GM12878 (cell line): ENCODE results near the gene CARS2. TPM values are rescaled to one million over a fixed set of nuclear protein-coding genes. Genes with fewer than 3 reads are reported as not detected.

ENCODE experiments used
- ATAC-seq: fragments of 200-7000 bp; cut with Tn5 transposase; 3 replicates; pipeline ENCODE4 v1.9.1; 2020; ENCODE audit warnings: mild to moderate bottlenecking, moderate library complexity
- BruUV-seq: library from RNA; stranded (reverse); fragments of 400-500 nt; replicated peaks from 2 replicates; lab custom pipeline; 2021; lab: Mats Ljungman, UMichigan
- CTCF ChIA-PET: fragments of 300-600 bp; sonication (Branson Sonifier 250); formaldehyde crosslinking; extraction: SDS; loops from one replicate; lab custom pipeline; 2021; ENCODE audit warnings: inconsistent platforms; lab: Yijun Ruan, JAX
- POLR2A ChIA-PET: fragments of 350-600 bp; formaldehyde crosslinking; extraction: SDS; loops from one replicate; lab custom pipeline; 2021; ENCODE audit warnings: inconsistent platforms; lab: Charles Lee
- RAD21 ChIA-PET: fragments of 300-600 bp; sonication (Branson Sonifier 250); formaldehyde crosslinking; loops from one replicate; lab custom pipeline; 2023; ENCODE audit warnings: antibody characterized with exemption; ENCODE audit not compliant: unreplicated experiment; lab: Charles Lee
- SMC1A ChIA-PET: fragments of 300-600 bp; sonication (Branson Sonifier 250); formaldehyde crosslinking; loops from one replicate; lab custom pipeline; 2023; ENCODE audit not compliant: unreplicated experiment, uncharacterized antibody; lab: Charles Lee
- DNase-seq: peaks from one replicate; pipeline ENCODE4 v3.0.0-alpha.2; 2011; ENCODE audit warnings: low read depth, low spot score
- FAIRE-seq: peaks from 3 replicates; lab custom pipeline; 2011; peaks lifted over from hg19 to GRCh38; lab: Jason Lieb, UNC
- H2AFZ ChIP-seq: 2 replicates; pipeline ENCODE4 v1.6.0; 2011; ENCODE audit warnings: low read depth, low read length, control low read depth; ENCODE audit not compliant: control insufficient read depth
- H3K27ac ChIP-seq: 2 replicates; pipeline ENCODE4 v1.5.1; 2011; ENCODE audit warnings: control low read depth; ENCODE audit not compliant: control insufficient read depth, insufficient read depth
- H3K27me3 ChIP-seq, 2 experiments: replicated peaks in 1 of 2; 2 replicates each; pipeline versions ENCODE4 v1.6.0 to v1.6.1; 2011; ENCODE audit warnings: low read length in 1 of 2; ENCODE audit not compliant: control insufficient read depth in 2 of 2, insufficient read depth in 2 of 2
- H3K36me3 ChIP-seq, 2 experiments: 2 replicates each; pipeline ENCODE4 v1.5.1; 2011; ENCODE audit warnings: low read length in 1 of 2; ENCODE audit not compliant: control insufficient read depth in 2 of 2, insufficient read depth in 2 of 2
- H3K4me1 ChIP-seq: 2 replicates; pipeline ENCODE4 v1.6.1; 2011; ENCODE audit warnings: mild to moderate bottlenecking, low read length, moderate library complexity, mixed read lengths; ENCODE audit not compliant: control insufficient read depth, insufficient read depth
- H3K4me2 ChIP-seq: 2 replicates; pipeline ENCODE4 v1.6.0; 2011; ENCODE audit warnings: control low read depth; ENCODE audit not compliant: control insufficient read depth, insufficient read depth
- H3K4me3 ChIP-seq: fragments of 200-600 bp; sonication (generic); 2 replicates; pipeline ENCODE4 v1.5.1; 2016
- H3K79me2 ChIP-seq: 2 replicates; pipeline ENCODE4 v1.6.0; 2011; ENCODE audit warnings: low read length; ENCODE audit not compliant: control insufficient read depth, insufficient read depth
- H3K9ac ChIP-seq: 2 replicates; pipeline ENCODE4 v1.8.0; 2011; ENCODE audit warnings: low read length, control low read depth, mixed read lengths; ENCODE audit not compliant: control insufficient read depth, insufficient read depth
- H3K9me3 ChIP-seq: replicated peaks from 3 replicates; pipeline ENCODE4 v1.5.1; 2011; ENCODE audit warnings: mild to moderate bottlenecking, low read length; ENCODE audit not compliant: control insufficient read depth, insufficient read depth
- H4K20me1 ChIP-seq: 2 replicates; pipeline ENCODE4 v1.6.0; 2011; ENCODE audit not compliant: control insufficient read depth, insufficient read depth
- CBFB ChIP-seq: IDR thresholded peaks from 2 replicates; pipeline ENCODE4 v1.6.1; 2016; ENCODE audit warnings: antibody characterized with exemption, low read depth
- CREB1 ChIP-seq: IDR thresholded peaks from 2 replicates; pipeline ENCODE4 v1.6.1; 2012; ENCODE audit warnings: low read depth, mild to moderate bottlenecking, inconsistent platforms
- DPF2 ChIP-seq: fragments of 450-650 bp; IDR thresholded peaks from 2 replicates; pipeline ENCODE4 v1.6.1; 2017; ENCODE audit warnings: mild to moderate bottlenecking
- KLF5 ChIP-seq: fragments of 450-650 bp; IDR thresholded peaks from 2 replicates; pipeline ENCODE4 v1.6.1; 2014; ENCODE audit warnings: mild to moderate bottlenecking; ENCODE audit not compliant: partially characterized antibody
- MTA3 ChIP-seq: IDR thresholded peaks from 2 replicates; pipeline ENCODE4 v1.6.1; 2012; ENCODE audit warnings: low read length, inconsistent platforms, borderline replicate concordance
- NFXL1 ChIP-seq: fragments of 450-650 bp; IDR thresholded peaks from 2 replicates; pipeline ENCODE4 v1.6.1; 2017; ENCODE audit warnings: antibody characterized with exemption, mild to moderate bottlenecking, borderline replicate concordance
- NFYB ChIP-seq: IDR thresholded peaks from 2 replicates; pipeline ENCODE4 v1.6.1; 2011; ENCODE audit warnings: low read depth, mild to moderate bottlenecking, low read length, improper control_type of control experiment, moderate library complexity; ENCODE audit not compliant: insufficient read depth
- POLR2AphosphoS5 ChIP-seq: IDR thresholded peaks from 2 replicates; pipeline ENCODE4 v1.6.1; 2011; ENCODE audit warnings: mild to moderate bottlenecking, low read length, inconsistent platforms
- POU2F2 ChIP-seq: IDR thresholded peaks from 3 replicates; pipeline ENCODE4 v1.6.1; 2011; ENCODE audit warnings: low read depth, mild to moderate bottlenecking, low read length, borderline replicate concordance
- RELB ChIP-seq: fragments of 450-650 bp; IDR thresholded peaks from 2 replicates; pipeline ENCODE4 v1.6.1; 2017; ENCODE audit warnings: low read depth, mild to moderate bottlenecking, moderate library complexity
- STAT1 ChIP-seq: fragments of 450-650 bp; conservative IDR thresholded peaks from 2 replicates; pipeline ENCODE4 v1.6.1; 2014; ENCODE audit warnings: antibody characterized with exemption, mild to moderate bottlenecking
- ZNF207 ChIP-seq: fragments of 450-650 bp; IDR thresholded peaks from 2 replicates; pipeline ENCODE4 v1.6.1; 2014; ENCODE audit warnings: antibody characterized with exemption, mild to moderate bottlenecking, borderline replicate concordance
- ZNF384 ChIP-seq: IDR thresholded peaks from 2 replicates; pipeline ENCODE4 v1.6.1; 2012; ENCODE audit warnings: low read depth, mild to moderate bottlenecking, low read length, improper control_type of control experiment, borderline replicate concordance
- WGBS: methylation state at CpG from one replicate; pipeline ENCODE4 v1.1.6; 2016; ENCODE audit warnings: low lambda C conversion rate; ENCODE audit not compliant: insufficient replicate concordance, insufficient coverage; ENCODE audit errors: missing lambda C conversion rate; 5-methylcytosine and 5-hydroxymethylcytosine counted together
- in situ Hi-C: fragments of 300-500 bp; cut with MboI; formaldehyde crosslinking; loops from 9 replicates; pipeline ENCODE4 v1.14.3; 2018; ENCODE audit warnings: mixed read lengths
- intact Hi-C: fragments of 100-400 bp; cut with micrococcal nuclease; formaldehyde crosslinking; loops from one replicate; pipeline ENCODE4 v1.14.2; 2022; ENCODE audit not compliant: unreplicated experiment
- polyA plus RNA-seq, 11 experiments: library from polyadenylated mRNA; depleted of rRNA in 4 of 11; unstranded in 6 of 11; stranded (reverse) in 5 of 11; fragments of >200 nt; fragmentation: Nextera tagmentation in 4 of 11; fragmentation: Illumina TruSeq in 1 of 11; extraction: Ambion mirVana in 4 of 11; extraction: Trizol in 1 of 11; gene quantifications; 1 replicate in 1 of 11; 2 replicates in 10 of 11; pipeline versions ENCODE4 v1.2.1 to v1.2.3, GENCODE V29; 2011 to 2016; ENCODE audit warnings: inconsistent platforms in 2 of 11, missing spikeins in 2 of 11, low read depth in 1 of 11
- total RNA-seq, 4 experiments: library from RNA; depleted of rRNA in 3 of 4; stranded (reverse); fragments of >200 nt in 3 of 4; fragmentation: Illumina TruSeq in 1 of 4; extraction: Trizol in 1 of 4; gene quantifications; 2 replicates each; pipeline versions ENCODE4 v1.2.1 to v1.2.3, GENCODE V29; 2013 to 2021
- TF ChIP-seq, protein P1 (sequence below): IDR thresholded peaks from 2 replicates; pipeline ENCODE4 v1.6.1; 2012; ENCODE audit warnings: low read depth, low read length, improper control_type of control experiment
- TF ChIP-seq, protein P2 (sequence below): IDR thresholded peaks from 2 replicates; pipeline ENCODE4 v1.6.1; 2011; ENCODE audit warnings: low read depth, mild to moderate bottlenecking, low read length, moderate library complexity, borderline replicate concordance; ENCODE audit errors: extremely low read depth
- TF ChIP-seq, protein P3 (sequence below): fragments of 450-650 bp; formaldehyde crosslinking; IDR thresholded peaks from 2 replicates; pipeline ENCODE4 v1.5.0; 2022; ENCODE audit warnings: mild to moderate bottlenecking, missing genetic modification characterization

The CARS2 gene
- total and polyA plus RNA-seq, 10 of the 15 experiments (the other 5 are each of a cell fraction or from before 2014, with no cell fraction given): 4.2 to 101 (median 61.5) TPM

GRCh38 chr13:110616103-110617101 is 89.5 kb downstream of the CARS2 start:
- ChIA-PET CTCF (interaction anchor here (0.5 to 3.1 kb wide), 20 partner anchors 20 to 451 kb away, joined by 3 to 19 read pairs (median 4); partner anchors contain the start of gene RAB20), SMC1A (interaction anchor here (1.0 to 2.7 kb wide), 13 partner anchors 17 to 204 kb away, joined by 3 to 9 read pairs (median 6); no protein-coding TSS in a partner anchor)
- ATAC-seq: peak; percentile 70
- TF ChIP-seq, protein P1, sequence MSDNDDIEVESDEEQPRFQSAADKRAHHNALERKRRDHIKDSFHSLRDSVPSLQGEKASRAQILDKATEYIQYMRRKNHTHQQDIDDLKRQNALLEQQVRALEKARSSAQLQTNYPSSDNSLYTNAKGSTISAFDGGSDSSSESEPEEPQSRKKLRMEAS: 0 out of 2 replicates have a peak, but pooled peaks have one; percentile 14
- TF ChIP-seq DPF2 (no peak), POLR2AphosphoS5 (peak; percentile 43; the same call in 1 of the 2 replicates), RELB (no peak), CREB1 (no peak), POU2F2 (no peak), CBFB (no peak), STAT1 (no peak), KLF5 (no peak), NFXL1 (no peak), ZNF384 (no peak), ZNF207 (no peak), MTA3 (no peak), NFYB (no peak)
- TF ChIP-seq, protein P2, sequence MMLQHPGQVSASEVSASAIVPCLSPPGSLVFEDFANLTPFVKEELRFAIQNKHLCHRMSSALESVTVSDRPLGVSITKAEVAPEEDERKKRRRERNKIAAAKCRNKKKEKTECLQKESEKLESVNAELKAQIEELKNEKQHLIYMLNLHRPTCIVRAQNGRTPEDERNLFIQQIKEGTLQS: no peak
- TF ChIP-seq, protein P3, sequence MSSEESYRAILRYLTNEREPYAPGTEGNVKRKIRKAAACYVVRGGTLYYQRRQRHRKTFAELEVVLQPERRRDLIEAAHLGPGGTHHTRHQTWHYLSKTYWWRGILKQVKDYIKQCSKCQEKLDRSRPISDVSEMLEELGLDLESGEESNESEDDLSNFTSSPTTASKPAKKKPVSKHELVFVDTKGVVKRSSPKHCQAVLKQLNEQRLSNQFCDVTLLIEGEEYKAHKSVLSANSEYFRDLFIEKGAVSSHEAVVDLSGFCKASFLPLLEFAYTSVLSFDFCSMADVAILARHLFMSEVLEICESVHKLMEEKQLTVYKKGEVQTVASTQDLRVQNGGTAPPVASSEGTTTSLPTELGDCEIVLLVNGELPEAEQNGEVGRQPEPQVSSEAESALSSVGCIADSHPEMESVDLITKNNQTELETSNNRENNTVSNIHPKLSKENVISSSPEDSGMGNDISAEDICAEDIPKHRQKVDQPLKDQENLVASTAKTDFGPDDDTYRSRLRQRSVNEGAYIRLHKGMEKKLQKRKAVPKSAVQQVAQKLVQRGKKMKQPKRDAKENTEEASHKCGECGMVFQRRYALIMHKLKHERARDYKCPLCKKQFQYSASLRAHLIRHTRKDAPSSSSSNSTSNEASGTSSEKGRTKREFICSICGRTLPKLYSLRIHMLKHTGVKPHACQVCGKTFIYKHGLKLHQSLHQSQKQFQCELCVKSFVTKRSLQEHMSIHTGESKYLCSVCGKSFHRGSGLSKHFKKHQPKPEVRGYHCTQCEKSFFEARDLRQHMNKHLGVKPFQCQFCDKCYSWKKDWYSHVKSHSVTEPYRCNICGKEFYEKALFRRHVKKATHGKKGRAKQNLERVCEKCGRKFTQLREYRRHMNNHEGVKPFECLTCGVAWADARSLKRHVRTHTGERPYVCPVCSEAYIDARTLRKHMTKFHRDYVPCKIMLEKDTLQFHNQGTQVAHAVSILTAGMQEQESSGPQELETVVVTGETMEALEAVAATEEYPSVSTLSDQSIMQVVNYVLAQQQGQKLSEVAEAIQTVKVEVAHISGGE (CRISPR knock-in tag): no peak

More at GRCh38 chr13:110616103-110617101, 89.5 kb downstream of the CARS2 start:
- BruUV-seq: TSS peak; percentile 54
- H4K20me1 ChIP-seq: no peaks in the 10 kb centered on the region
- FAIRE-seq: no peak
- peak overlapping the region; percentile 63 for H3K4me3 ChIP-seq
- in situ Hi-C loops: no loop called here
- peak overlapping the region; percentile 82 for H3K4me2 ChIP-seq
- H3K9me3 ChIP-seq: no peaks in the 10 kb centered on the region
- H3K27me3 ChIP-seq: no peaks in the 10 kb centered on the region
- RAD21 ChIA-PET: interaction anchor here (0.6 to 4.3 kb wide), 12 partner anchors 15 to 203 kb away, joined by 3 to 22 read pairs (median 4); partner anchors contain the start of gene CARS2
- POLR2A ChIA-PET: interaction anchor here (0.6 to 2.6 kb wide), 7 partner anchors 8 to 99 kb away, joined by 3 to 16 read pairs (median 5); no protein-coding TSS in a partner anchor
- H3K27ac ChIP-seq: peak overlapping the region; percentile 86
- peaks cover 57% of the 10 kb centered on the region for H3K79me2 ChIP-seq
- H3K9ac ChIP-seq: peak overlapping the region; percentile 84
- DNase-seq: no peak
- H2AFZ ChIP-seq: peak overlapping the region; percentile 85; the same call in 1 of the 2 replicates
- no peaks in the 10 kb centered on the region for H3K36me3 ChIP-seq
- intact Hi-C loops: loop anchor here (2.0 to 5.0 kb wide), 3 partner anchors 24 to 296 kb away; no protein-coding TSS in a partner anchor
- WGBS: 2% methylated on average over 30 of the region's 37 CpGs
- H3K4me1 ChIP-seq: peaks cover 15% of the 10 kb centered on the region
